ENCODE measurements around the gene OPCML. TPM values are rescaled to one million over a fixed set of nuclear protein-coding genes. Genes with fewer than 3 reads are reported as not detected.

OPCML gene
- total RNA-seq, 2 experiments from 2014 or later = not detected

DNA sequence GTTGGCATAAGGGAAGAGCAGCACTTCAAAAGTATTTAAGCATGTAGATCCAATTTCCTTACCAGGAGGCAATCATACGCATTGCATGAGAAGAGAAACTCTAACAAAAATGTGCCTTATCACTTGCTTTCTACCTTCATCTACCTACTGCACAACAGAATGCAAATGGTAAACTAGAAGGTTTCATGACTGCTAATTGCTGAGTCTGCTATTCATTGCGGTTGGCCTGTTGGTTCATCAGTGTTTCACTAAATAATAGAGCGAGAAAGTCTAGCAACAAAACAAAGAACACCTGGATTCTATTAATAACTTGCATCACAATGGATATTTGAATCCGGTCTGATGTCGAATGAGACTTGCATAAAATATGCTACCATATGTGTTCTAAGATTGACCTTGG is 229.0 kb downstream of the OPCML start:
- no peak overlapping the region for H3K4me3 Mint-ChIP-seq
- intact Hi-C loops (cut with DNase I, micrococcal nuclease) = no loop called here
- ATAC-seq = no peak
- no peak for DNase-seq
- H3K27ac Mint-ChIP-seq = no peak overlapping the region
- no peaks in the 10 kb centered on the region for H3K36me3 Mint-ChIP-seq (ENCODE audit: low read depth)
- H3K4me1 Mint-ChIP-seq = no peaks in the 10 kb centered on the region
- ChIA-PET CTCF (no interaction called here), POLR2A (no interaction called here)
- peaks cover 2% of the 10 kb centered on the region for H3K27me3 Mint-ChIP-seq
- H3K9me3 Mint-ChIP-seq (ENCODE audit: low read depth) = no peaks in the 10 kb centered on the region

DNA sequence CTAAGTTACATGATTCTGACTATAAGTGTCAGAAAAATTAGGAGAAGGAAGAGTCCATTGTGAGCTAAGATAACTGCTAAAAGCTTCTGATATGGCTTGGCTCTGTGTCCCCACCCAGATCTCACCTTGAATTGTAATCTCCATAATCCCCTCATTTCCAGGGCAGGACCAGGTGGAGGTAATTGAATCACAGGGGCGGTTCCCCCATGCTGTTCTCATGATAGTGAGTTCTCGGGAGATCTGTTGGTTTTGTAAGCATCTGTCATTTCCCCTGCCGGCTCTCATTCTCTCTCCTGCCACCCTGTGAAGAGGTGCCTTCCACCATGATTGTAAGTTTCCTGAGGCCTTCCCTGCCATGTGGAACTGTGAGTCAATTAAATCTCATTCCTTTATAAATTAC is 230.2 kb downstream of the OPCML start:
- Mint-ChIP-seq H3K9me3 (ENCODE audit: low read depth) (no peaks in the 10 kb centered on the region), H3K27me3 (peaks cover 2% of the 10 kb centered on the region), H3K4me1 (no peaks in the 10 kb centered on the region), H3K4me3 (no peak overlapping the region), H3K27ac (no peak overlapping the region), H3K36me3 (ENCODE audit: low read depth) (no peaks in the 10 kb centered on the region)
- DNase-seq (no peak), ATAC-seq (no peak)
- ChIA-PET CTCF (no interaction called here), POLR2A (no interaction called here)
- intact Hi-C loops (cut with DNase I, micrococcal nuclease) = no loop called here

DNA sequence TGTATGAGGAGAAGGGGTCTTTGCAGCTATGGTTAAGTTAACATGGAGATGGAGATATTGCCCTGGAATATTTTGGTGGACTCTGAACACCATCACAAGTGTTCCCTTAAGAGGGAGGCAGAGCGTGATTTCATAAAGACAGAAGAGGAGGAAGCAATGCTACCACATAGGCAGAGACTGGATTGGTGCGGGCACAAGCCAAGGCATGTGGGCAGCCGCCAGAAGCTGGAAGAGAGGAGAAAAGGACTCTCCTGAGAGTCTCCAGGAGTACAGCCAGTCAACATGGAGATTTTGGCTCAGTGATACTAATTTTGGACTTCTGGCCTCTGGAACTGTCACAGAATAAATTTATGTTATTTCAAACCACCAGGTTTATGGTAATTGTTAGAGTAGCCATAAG is 231.6 kb downstream of the OPCML start:
- ChIA-PET POLR2A (no interaction called here), CTCF (no interaction called here)
- intact Hi-C loops (cut with DNase I, micrococcal nuclease) = no loop called here
- Mint-ChIP-seq H3K27me3 (no peaks in the 10 kb centered on the region), H3K4me1 (no peaks in the 10 kb centered on the region), H3K9me3 (ENCODE audit: low read depth) (no peaks in the 10 kb centered on the region), H3K27ac (no peak overlapping the region), H3K36me3 (ENCODE audit: low read depth) (no peaks in the 10 kb centered on the region), H3K4me3 (no peak overlapping the region)
- ATAC-seq (no peak), DNase-seq (no peak)

DNA sequence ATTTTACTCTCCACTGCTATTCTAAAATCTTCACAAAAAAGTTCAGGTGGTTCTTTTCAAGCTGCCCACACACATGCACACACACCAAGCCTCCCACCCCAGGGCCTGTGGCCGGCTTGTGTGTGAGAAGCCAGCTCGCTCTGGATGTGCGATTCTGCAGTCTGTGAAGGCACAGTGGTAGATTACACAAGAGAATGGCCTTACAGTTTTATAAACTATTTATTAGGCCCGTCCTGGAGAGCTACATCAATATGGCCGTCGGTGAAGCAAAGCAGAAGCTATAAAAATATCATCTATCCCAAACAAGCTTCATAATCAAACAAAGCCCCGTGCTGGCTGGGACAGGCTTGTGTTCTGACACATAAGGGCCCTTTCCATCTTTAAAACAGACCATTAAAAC is 240.5 kb downstream of the OPCML start:
- no peaks in the 10 kb centered on the region for H3K36me3 Mint-ChIP-seq (ENCODE audit: low read depth)
- no peak overlapping the region for H3K27ac Mint-ChIP-seq
- no peaks in the 10 kb centered on the region for H3K27me3 Mint-ChIP-seq
- POLR2A ChIA-PET = no interaction called here
- no peak overlapping the region for H3K4me3 Mint-ChIP-seq
- ATAC-seq = no peak
- H3K9me3 Mint-ChIP-seq (ENCODE audit: low read depth) = no peaks in the 10 kb centered on the region
- intact Hi-C loops (cut with DNase I, micrococcal nuclease) = no loop called here
- no peak for DNase-seq
- CTCF ChIA-PET = no interaction called here
- no peaks in the 10 kb centered on the region for H3K4me1 Mint-ChIP-seq

DNA sequence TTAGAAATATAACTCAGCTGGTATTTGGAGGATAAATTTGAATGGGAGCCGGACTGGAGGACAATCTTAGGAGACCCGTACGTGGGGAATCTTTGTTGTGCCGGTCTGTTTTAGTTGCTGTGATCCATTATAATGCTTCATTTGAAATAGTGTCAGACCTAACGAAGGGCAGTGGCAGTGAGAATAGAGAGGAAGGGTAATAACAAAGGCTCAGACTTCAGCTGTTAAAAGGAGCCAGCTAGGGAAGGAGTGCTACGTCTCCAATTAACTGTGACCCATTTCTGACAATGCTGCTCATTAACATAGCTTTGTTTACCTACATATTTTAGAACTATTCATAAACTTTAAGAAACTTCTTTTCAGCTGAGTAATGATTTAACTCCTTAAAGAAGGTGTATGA is 246.9 kb downstream of the OPCML start:
- intact Hi-C loops (cut with DNase I, micrococcal nuclease) = no loop called here
- no peaks in the 10 kb centered on the region for H3K9me3 Mint-ChIP-seq (ENCODE audit: low read depth)
- H3K27ac Mint-ChIP-seq = no peak overlapping the region
- ChIA-PET POLR2A (no interaction called here), CTCF (interaction anchor here (0.5 kb wide), 1 partner anchor 545 kb away, joined by 3 read pairs; no protein-coding TSS in a partner anchor)
- H3K36me3 Mint-ChIP-seq (ENCODE audit: low read depth) = no peaks in the 10 kb centered on the region
- no peak for ATAC-seq
- H3K4me1 Mint-ChIP-seq = no peaks in the 10 kb centered on the region
- DNase-seq = no peak
- H3K4me3 Mint-ChIP-seq = no peak overlapping the region
- H3K27me3 Mint-ChIP-seq = no peaks in the 10 kb centered on the region

DNA sequence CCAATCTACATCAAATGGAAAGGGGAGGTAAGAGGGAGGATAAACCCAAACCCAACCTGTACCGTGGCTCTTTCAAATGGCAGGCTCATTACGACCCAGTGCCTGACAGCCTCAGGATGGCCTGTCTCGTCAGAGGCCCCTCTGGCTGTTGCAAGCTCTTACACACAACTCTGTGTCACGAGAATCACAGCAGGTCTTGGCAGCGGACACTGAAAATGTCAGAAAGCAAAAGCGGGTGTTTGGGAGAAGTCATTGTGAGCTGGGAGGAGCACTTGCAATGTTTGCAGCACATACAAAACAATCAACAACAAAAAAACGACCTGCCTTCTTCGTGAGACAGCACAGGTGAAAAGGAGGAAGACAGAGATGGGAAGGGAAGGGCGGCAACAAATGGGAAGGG is 248.1 kb downstream of the OPCML start:
- DNase-seq = no peak
- H3K27me3 Mint-ChIP-seq = peaks cover 2% of the 10 kb centered on the region
- ATAC-seq = no peak
- H3K4me1 Mint-ChIP-seq = no peaks in the 10 kb centered on the region
- ChIA-PET POLR2A (no interaction called here), CTCF (interaction anchor here (0.9 kb wide), 1 partner anchor 106 kb away, joined by 3 read pairs; no protein-coding TSS in a partner anchor)
- intact Hi-C loops (cut with DNase I, micrococcal nuclease) = no loop called here
- no peak overlapping the region for H3K4me3 Mint-ChIP-seq
- no peaks in the 10 kb centered on the region for H3K36me3 Mint-ChIP-seq (ENCODE audit: low read depth)
- no peak overlapping the region for H3K27ac Mint-ChIP-seq
- no peaks in the 10 kb centered on the region for H3K9me3 Mint-ChIP-seq (ENCODE audit: low read depth)

DNA sequence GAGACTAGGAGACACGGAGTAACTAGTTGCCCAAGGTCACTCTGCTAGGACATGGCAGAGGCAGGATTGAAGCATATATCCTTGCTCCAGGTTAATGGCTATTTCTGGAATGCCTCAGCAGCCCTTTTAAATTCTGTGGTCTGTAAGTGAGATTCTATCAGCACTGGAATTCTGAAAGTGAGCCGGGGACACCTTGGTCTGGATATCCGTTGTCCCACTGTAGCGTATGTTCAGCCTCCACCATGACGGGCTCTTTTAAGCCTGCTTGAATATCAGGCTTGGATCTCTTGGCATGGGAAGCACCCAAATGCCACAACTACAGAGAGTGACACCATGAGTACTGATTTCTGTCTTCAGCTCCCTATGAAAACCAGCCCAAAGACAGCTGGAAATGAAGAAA is 254.4 kb downstream of the OPCML start:
- intact Hi-C loops (cut with DNase I, micrococcal nuclease) = no loop called here
- Mint-ChIP-seq H3K9me3 (ENCODE audit: low read depth) (no peaks in the 10 kb centered on the region), H3K4me3 (no peak overlapping the region), H3K36me3 (ENCODE audit: low read depth) (no peaks in the 10 kb centered on the region), H3K4me1 (no peaks in the 10 kb centered on the region), H3K27me3 (peaks cover 6% of the 10 kb centered on the region), H3K27ac (no peak overlapping the region)
- DNase-seq (no peak), ATAC-seq (no peak)
- ChIA-PET POLR2A (no interaction called here), CTCF (no interaction called here)

DNA sequence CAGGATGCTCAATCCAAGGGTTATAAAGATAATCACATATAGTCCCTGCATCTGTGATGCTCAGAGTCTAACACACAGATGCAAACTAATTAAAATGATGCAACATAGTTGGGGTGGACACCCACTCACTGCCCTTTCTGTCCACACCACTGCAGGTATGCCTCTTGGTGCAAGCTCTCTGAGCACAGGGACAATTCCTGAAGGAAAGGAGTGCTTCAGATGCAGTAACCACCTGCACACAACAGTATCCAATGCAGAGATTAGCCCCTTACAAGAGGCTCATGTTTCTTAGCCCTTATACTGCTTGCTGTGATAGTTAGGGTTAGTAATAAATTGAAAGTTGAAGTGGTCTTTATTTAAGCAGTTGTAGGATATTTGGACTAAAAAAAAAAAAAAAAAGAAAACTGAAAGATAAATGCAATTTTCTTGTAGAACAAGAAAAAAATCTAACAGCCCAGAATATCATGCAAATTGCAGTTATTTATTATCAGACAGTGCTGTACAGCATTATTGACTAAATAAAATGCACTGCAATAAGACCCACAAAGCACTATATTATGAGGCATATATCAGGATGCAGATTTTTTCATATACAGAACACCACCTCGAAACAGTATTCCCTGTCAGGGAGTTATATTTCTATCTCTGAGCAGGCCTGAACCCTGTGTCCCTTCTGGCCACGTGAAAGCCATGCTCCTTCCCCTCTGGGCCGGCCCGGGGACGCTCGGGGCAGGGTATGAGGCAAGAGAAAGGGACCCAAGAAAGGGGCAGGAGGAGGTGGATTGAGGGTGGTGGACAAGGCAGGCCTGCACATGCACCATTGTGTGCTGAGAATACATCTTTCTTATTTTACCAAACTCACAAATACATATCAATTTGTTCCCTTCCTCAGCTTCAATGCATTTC is 260.2 kb downstream of the OPCML start:
- Mint-ChIP-seq H3K27me3 (peaks cover 7% of the 10 kb centered on the region), H3K4me1 (peaks cover 2% of the 10 kb centered on the region), H3K9me3 (ENCODE audit: low read depth) (no peaks in the 10 kb centered on the region), H3K27ac (no peak overlapping the region), H3K36me3 (ENCODE audit: low read depth) (no peaks in the 10 kb centered on the region), H3K4me3 (no peak overlapping the region)
- DNase-seq (no peak), ATAC-seq (no peak)
- ChIA-PET POLR2A (no interaction called here), CTCF (no interaction called here)
- intact Hi-C loops (cut with DNase I, micrococcal nuclease) = no loop called here

DNA sequence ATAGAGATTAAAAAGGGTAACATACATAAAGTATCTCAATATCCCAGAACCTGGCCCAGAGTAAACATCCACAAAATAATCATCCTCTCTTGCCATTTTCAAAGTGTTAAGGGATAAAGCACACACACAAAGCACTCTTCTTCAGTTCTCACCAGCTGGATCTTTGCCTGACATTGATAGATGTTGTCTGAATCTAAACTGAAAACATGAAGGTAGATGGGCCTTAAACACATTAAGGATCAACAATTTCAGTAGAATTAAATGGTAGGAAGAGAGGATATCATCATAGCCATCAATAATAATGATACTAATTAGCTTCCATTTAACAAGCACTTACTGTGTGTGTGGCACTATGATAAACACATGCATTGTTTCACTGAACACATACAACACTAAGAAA is 261.1 kb downstream of the OPCML start:
- Mint-ChIP-seq H3K4me1 (peaks cover 2% of the 10 kb centered on the region), H3K27ac (no peak overlapping the region), H3K4me3 (no peak overlapping the region), H3K9me3 (ENCODE audit: low read depth) (no peaks in the 10 kb centered on the region), H3K27me3 (peaks cover 7% of the 10 kb centered on the region), H3K36me3 (ENCODE audit: low read depth) (no peaks in the 10 kb centered on the region)
- DNase-seq (no peak), ATAC-seq (no peak)
- POLR2A ChIA-PET = no interaction called here
- CTCF ChIA-PET = no interaction called here
- intact Hi-C loops (cut with DNase I, micrococcal nuclease) = no loop called here

DNA sequence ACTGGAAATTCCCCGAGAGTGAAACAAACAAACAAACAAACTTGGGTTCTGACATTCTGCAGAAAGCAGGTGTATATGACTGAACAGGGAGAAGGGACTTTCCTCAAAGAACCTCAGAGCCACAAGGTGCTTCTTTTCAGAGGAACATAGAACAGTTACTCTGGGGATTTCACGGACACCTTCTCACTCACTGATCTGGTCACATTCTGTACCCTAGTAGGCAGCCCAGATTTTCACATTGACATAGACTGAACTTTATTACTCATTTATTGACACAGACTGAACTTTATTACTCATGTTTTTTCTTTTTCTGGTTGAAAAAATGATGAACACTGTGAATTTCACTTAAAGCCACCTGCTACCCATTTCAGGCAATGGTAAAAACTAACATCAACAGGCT is 263.0 kb downstream of the OPCML start:
- peak; percentile 94 for ATAC-seq
- H3K4me1 Mint-ChIP-seq = peaks cover 2% of the 10 kb centered on the region
- H3K27me3 Mint-ChIP-seq = peaks cover 7% of the 10 kb centered on the region
- no peak overlapping the region for H3K27ac Mint-ChIP-seq
- intact Hi-C loops (cut with DNase I, micrococcal nuclease) = no loop called here
- H3K4me3 Mint-ChIP-seq = no peak overlapping the region
- ChIA-PET CTCF (no interaction called here), POLR2A (no interaction called here)
- no peaks in the 10 kb centered on the region for H3K9me3 Mint-ChIP-seq (ENCODE audit: low read depth)
- peak; percentile 16 for DNase-seq
- no peaks in the 10 kb centered on the region for H3K36me3 Mint-ChIP-seq (ENCODE audit: low read depth)

DNA sequence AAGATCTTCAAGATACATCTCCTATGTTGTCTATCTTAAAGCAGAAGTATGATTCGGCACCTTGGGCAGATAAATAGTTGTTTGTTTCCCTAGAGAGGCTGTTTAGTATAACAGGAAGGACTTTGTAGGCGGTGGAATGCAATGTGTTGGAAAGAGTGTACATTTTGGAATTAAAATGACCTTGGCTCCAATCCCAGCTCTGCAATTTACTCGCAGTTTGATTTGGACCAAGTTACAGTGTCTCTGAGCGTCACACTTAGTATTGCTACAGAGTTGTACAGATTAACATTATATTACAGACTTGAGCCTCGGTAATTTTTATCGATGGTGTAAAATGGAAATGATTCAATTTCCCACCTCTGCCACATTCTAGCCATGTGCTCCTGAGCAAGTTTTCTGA is 265.3 kb downstream of the OPCML start:
- peaks cover 10% of the 10 kb centered on the region for H3K27me3 Mint-ChIP-seq
- DNase-seq (no peak), ATAC-seq (no peak)
- H3K9me3 Mint-ChIP-seq (ENCODE audit: low read depth) = no peaks in the 10 kb centered on the region
- H3K4me1 Mint-ChIP-seq = peaks cover 2% of the 10 kb centered on the region
- CTCF ChIA-PET = no interaction called here
- no peak overlapping the region for H3K27ac Mint-ChIP-seq
- no peak overlapping the region for H3K4me3 Mint-ChIP-seq
- intact Hi-C loops (cut with DNase I, micrococcal nuclease) = no loop called here
- no peaks in the 10 kb centered on the region for H3K36me3 Mint-ChIP-seq (ENCODE audit: low read depth)
- POLR2A ChIA-PET = no interaction called here

DNA sequence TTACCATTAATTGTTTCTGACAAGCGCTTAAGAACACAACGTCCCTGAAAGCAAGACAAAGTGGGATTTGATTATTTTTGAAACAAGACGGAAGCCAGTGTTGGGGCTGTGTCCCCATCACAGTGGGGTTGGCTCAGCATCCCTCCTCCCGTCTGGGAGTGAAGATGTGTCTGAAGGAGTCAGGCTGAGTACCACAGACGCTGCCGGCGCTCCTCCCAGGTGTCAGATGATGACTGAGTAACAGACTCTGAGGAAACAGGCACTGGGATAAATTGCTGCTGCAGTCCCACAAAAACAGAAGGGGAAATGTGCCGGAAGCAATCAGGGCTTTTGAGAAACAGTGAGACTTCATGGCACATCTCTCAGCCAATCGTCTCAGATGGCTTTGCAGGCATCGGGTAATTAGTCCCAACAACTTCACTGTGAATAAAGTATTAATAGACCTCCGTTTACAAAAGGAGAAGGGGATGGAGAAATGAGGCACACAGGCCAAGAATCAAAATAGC is 266.7 kb downstream of the OPCML start:
- ChIA-PET CTCF (no interaction called here), POLR2A (no interaction called here)
- peaks cover 10% of the 10 kb centered on the region for H3K27me3 Mint-ChIP-seq
- no peak for ATAC-seq
- H3K36me3 Mint-ChIP-seq (ENCODE audit: low read depth) = no peaks in the 10 kb centered on the region
- DNase-seq = no peak
- intact Hi-C loops (cut with DNase I, micrococcal nuclease) = no loop called here
- H3K4me3 Mint-ChIP-seq = no peak overlapping the region
- H3K4me1 Mint-ChIP-seq = peaks cover 2% of the 10 kb centered on the region
- no peak overlapping the region for H3K27ac Mint-ChIP-seq
- H3K9me3 Mint-ChIP-seq (ENCODE audit: low read depth) = no peaks in the 10 kb centered on the region
